ENCODE data around the gene SASH1.

Gene SASH1

GRCh38 chr6:148525453-148525852 lies 182.8 kb downstream of the SASH1 start:
- Histone ChIP-seq H4K20me1 (ENCODE audit: control insufficient read depth, insufficient read depth, low read depth, low read length) (no peaks in the 10 kb centered on the region), H3K4me2 (ENCODE audit: low read length) (no peak overlapping the region), H3K27me3 (ENCODE audit: control insufficient read depth, low read length) (0 out of 2 replicates have a peak, but pooled peaks cover 4% of the 10 kb centered on the region)

GRCh38 chr6:148526145-148526544 lies 183.5 kb downstream of the SASH1 start:
- Histone ChIP-seq H3F3A (ENCODE audit: control insufficient read depth, insufficient read depth) (0 out of 2 replicates have a peak, but pooled peaks cover 3% of the 10 kb centered on the region), H3K4me3 (ENCODE audit: low read length) (no peak overlapping the region), H3K4me1 (ENCODE audit: control insufficient read depth, low read length) (peaks cover 20% of the 10 kb centered on the region), H3K27ac (ENCODE audit: low read depth, low read length) (no peak overlapping the region), H3K79me2 (ENCODE audit: control insufficient read depth, low read length) (no peaks in the 10 kb centered on the region), H3K36me3 (ENCODE audit: control insufficient read depth, low read length) (no peaks in the 10 kb centered on the region), H4K20me1 (ENCODE audit: control insufficient read depth, insufficient read depth, low read depth, low read length) (no peaks in the 10 kb centered on the region), H3K9me2 (replicated peaks; ENCODE audit: control insufficient read depth, low read length) (no peaks in the 10 kb centered on the region), H3K9me3 (ENCODE audit: control insufficient read depth, insufficient read depth, low read length) (no peaks in the 10 kb centered on the region), H3K4me2 (ENCODE audit: low read length) (no peak overlapping the region), H3K27me3 (ENCODE audit: control insufficient read depth, low read length) (0 out of 2 replicates have a peak, but pooled peaks cover 4% of the 10 kb centered on the region)
- TF ChIP-seq EZH2phosphoT487 (IDR thresholded peaks at IDR 0.05; ENCODE audit: borderline replicate concordance, low read length) (no peak), CTCF (IDR thresholded peaks at IDR 0.05; ENCODE audit: low read depth, low read length, poor library complexity, severe bottlenecking) (no peak)

More at GRCh38 chr6:148525453-148525852, 182.8 kb downstream of the SASH1 start:
- TF ChIP-seq CTCF (IDR thresholded peaks at IDR 0.05; ENCODE audit: low read depth, low read length, poor library complexity, severe bottlenecking), result no peak
- TF ChIP-seq EZH2phosphoT487 (IDR thresholded peaks at IDR 0.05; ENCODE audit: borderline replicate concordance, low read length), result no peak
- Histone ChIP-seq H3K4me1 (ENCODE audit: control insufficient read depth, low read length) (peaks cover 23% of the 10 kb centered on the region), H3F3A (ENCODE audit: control insufficient read depth, insufficient read depth) (0 out of 2 replicates have a peak, but pooled peaks cover 3% of the 10 kb centered on the region), H3K79me2 (ENCODE audit: control insufficient read depth, low read length) (no peaks in the 10 kb centered on the region), H3K36me3 (ENCODE audit: control insufficient read depth, low read length) (no peaks in the 10 kb centered on the region), H3K27ac (ENCODE audit: low read depth, low read length) (no peak overlapping the region), H3K9me2 (replicated peaks; ENCODE audit: control insufficient read depth, low read length) (no peaks in the 10 kb centered on the region), H3K9me3 (ENCODE audit: control insufficient read depth, insufficient read depth, low read length) (no peaks in the 10 kb centered on the region), H3K4me3 (ENCODE audit: low read length) (no peak overlapping the region)

GRCh38 chr6:148528292-148528691 lies 185.7 kb downstream of the SASH1 start:
- no peak for TF ChIP-seq EZH2phosphoT487 (IDR thresholded peaks at IDR 0.05; ENCODE audit: borderline replicate concordance, low read length)
- TF ChIP-seq CTCF (IDR thresholded peaks at IDR 0.05; ENCODE audit: low read depth, low read length, poor library complexity, severe bottlenecking), result peak; percentile 19
- no peak overlapping the region for H3K27ac ChIP-seq (ENCODE audit: low read depth, low read length)
- no peak overlapping the region for H3K4me3 ChIP-seq (ENCODE audit: low read length)
- no peaks in the 10 kb centered on the region for H3K36me3 ChIP-seq (ENCODE audit: control insufficient read depth, low read length)
- no peaks in the 10 kb centered on the region for H4K20me1 ChIP-seq (ENCODE audit: control insufficient read depth, insufficient read depth, low read depth, low read length)
- no peak overlapping the region for H3K4me2 ChIP-seq (ENCODE audit: low read length)
- H3K27me3 ChIP-seq (ENCODE audit: control insufficient read depth, low read length), result 0 out of 2 replicates have a peak, but pooled peaks cover 4% of the 10 kb centered on the region
- no peaks in the 10 kb centered on the region for H3K79me2 ChIP-seq (ENCODE audit: control insufficient read depth, low read length)
- no peaks in the 10 kb centered on the region for H3F3A ChIP-seq (ENCODE audit: control insufficient read depth, insufficient read depth)
- H3K4me1 ChIP-seq (ENCODE audit: control insufficient read depth, low read length), result peaks cover 5% of the 10 kb centered on the region; the same call in 1 of the 2 replicates
- no peaks in the 10 kb centered on the region for H3K9me3 ChIP-seq (ENCODE audit: control insufficient read depth, insufficient read depth, low read length)
- no peaks in the 10 kb centered on the region for H3K9me2 ChIP-seq (replicated peaks; ENCODE audit: control insufficient read depth, low read length)

Data from DOHH2 (cell line).